Liver (tissue), 9 donors: ENCODE results near the gene MAP6. TPM values are rescaled to one million over a fixed set of nuclear protein-coding genes. Genes with fewer than 3 reads are reported as not detected.

Source experiments
- DNase-seq: peaks from one replicate; pipeline ENCODE4 v3.0.0-alpha.2; 2017; ENCODE audit warnings: low spot score
- H3K27ac ChIP-seq, 2 donors: one replicate each; pipeline ENCODE4 v1.7.0; 2013; ENCODE audit warnings: inconsistent platforms in 2 of 2, low read length in 2 of 2, control low read depth in 1 of 2, low read depth in 1 of 2, mild to moderate bottlenecking in 1 of 2
- H3K27me3 ChIP-seq, 4 donors: one replicate each; pipeline versions ENCODE4 v1.6.1 to v1.7.0; 2013; ENCODE audit warnings: low read length in 3 of 4, inconsistent platforms in 1 of 4, mild to moderate bottlenecking in 1 of 4, moderate library complexity in 1 of 4; ENCODE audit not compliant: control insufficient read depth in 4 of 4, insufficient read depth in 4 of 4
- H3K36me3 ChIP-seq, 4 donors: one replicate each; pipeline versions ENCODE4 v1.6.1 to v1.7.0; 2013; ENCODE audit warnings: low read length in 3 of 4, mild to moderate bottlenecking in 3 of 4, low read depth in 1 of 4, moderate library complexity in 1 of 4; ENCODE audit not compliant: control insufficient read depth in 4 of 4, insufficient read depth in 3 of 4
- H3K4me1 ChIP-seq, 4 donors: one replicate each; pipeline versions ENCODE4 v1.6.1 to v1.7.0; 2013; ENCODE audit warnings: low read length in 3 of 4, mild to moderate bottlenecking in 3 of 4, moderate library complexity in 1 of 4; ENCODE audit not compliant: control insufficient read depth in 4 of 4, insufficient read depth in 4 of 4
- H3K4me3 ChIP-seq, 3 donors: one replicate each; pipeline versions ENCODE4 v1.6.1 to v1.7.0; 2013; ENCODE audit warnings: low read length in 3 of 3, control low read depth in 1 of 3, low read depth in 1 of 3, mild to moderate bottlenecking in 1 of 3
- H3K9ac ChIP-seq, 2 donors: one replicate each; pipeline ENCODE4 v1.7.0; 2013; ENCODE audit warnings: low read length in 2 of 2, mild to moderate bottlenecking in 2 of 2, moderate library complexity in 2 of 2, control low read depth in 1 of 2, low read depth in 1 of 2
- H3K9me3 ChIP-seq, 4 donors: one replicate each; pipeline versions ENCODE4 v1.6.1 to v1.7.0; 2013; ENCODE audit warnings: low read length in 3 of 4; ENCODE audit not compliant: control insufficient read depth in 4 of 4
- EGR1 ChIP-seq, 2 donors: IDR thresholded peaks; 2 replicates each; pipeline ENCODE4 v1.6.1; 2016 to 2018; ENCODE audit warnings: antibody characterized with exemption in 2 of 2, low read depth in 2 of 2
- FOXA2 ChIP-seq: IDR thresholded peaks from 2 replicates; pipeline ENCODE4 v1.6.1; 2016; ENCODE audit warnings: antibody characterized with exemption
- HNF4A ChIP-seq, 2 donors: conservative IDR thresholded peaks; 2 replicates each; pipeline ENCODE4 v1.6.1; 2016; ENCODE audit warnings: antibody characterized with exemption in 2 of 2, mild to moderate bottlenecking in 2 of 2
- HNF4G ChIP-seq: IDR thresholded peaks from 2 replicates; pipeline ENCODE4 v1.6.1; 2016; ENCODE audit warnings: antibody characterized with exemption
- JUND ChIP-seq, 2 donors: IDR thresholded peaks; 2 replicates each; pipeline ENCODE4 v1.6.1; 2016; ENCODE audit warnings: antibody characterized with exemption in 2 of 2
- NR2F2 ChIP-seq: IDR thresholded peaks from 2 replicates; pipeline ENCODE4 v1.6.1; 2016; ENCODE audit warnings: antibody characterized with exemption
- RAD21 ChIP-seq, 2 donors: IDR thresholded peaks; 2 replicates each; pipeline ENCODE4 v1.6.1; 2016; ENCODE audit warnings: antibody characterized with exemption in 2 of 2, mild to moderate bottlenecking in 2 of 2
- SP1 ChIP-seq: IDR thresholded peaks from 2 replicates; pipeline ENCODE4 v1.6.1; 2018; ENCODE audit warnings: antibody characterized with exemption, mild to moderate bottlenecking
- TAF1 ChIP-seq: conservative IDR thresholded peaks from 2 replicates; pipeline ENCODE4 v1.6.1; 2016; ENCODE audit warnings: antibody characterized with exemption, mild to moderate bottlenecking
- YY1 ChIP-seq: IDR thresholded peaks from 2 replicates; pipeline ENCODE4 v1.6.1; 2016; ENCODE audit warnings: antibody characterized with exemption, mild to moderate bottlenecking
- WGBS: extraction: QIAGEN DNeasy Blood & Tissue Kit; methylation state at CpG from one replicate; pipeline ENCODE4 v1.1.7; 2013; 5-methylcytosine and 5-hydroxymethylcytosine counted together
- polyA plus RNA-seq, 2 donors: library from polyadenylated mRNA; stranded (reverse) in 1 of 2; unstranded in 1 of 2; fragments of 200-250 nt in 1 of 2; fragments of >200 nt in 1 of 2; fragmentation: Nextera tagmentation in 1 of 2; extraction: Ambion mirVana in 1 of 2; gene quantifications; one replicate each; pipeline versions ENCODE4 v1.2.1 to v1.2.3, GENCODE V29; 2013 to 2015
- total RNA-seq, 2 donors: library from RNA; depleted of rRNA; stranded (reverse); fragments of >200 nt; gene quantifications; one replicate each; pipeline ENCODE4 v1.2.3, GENCODE V29; 2014
- TF ChIP-seq, protein P1 (sequence below): fragments of 150-350 bp; IDR thresholded peaks from 2 replicates; pipeline ENCODE4 v1.5.1; 2017; ENCODE audit warnings: improper control_type of control experiment, low read depth, low read length; ENCODE audit not compliant: missing input control
- TF ChIP-seq, protein P2 (sequence below): IDR thresholded peaks from 2 replicates; pipeline ENCODE4 v1.6.1; 2016; ENCODE audit warnings: antibody characterized with exemption
- TF ChIP-seq, protein P3 (sequence below): IDR thresholded peaks from 2 replicates; pipeline ENCODE4 v1.6.1; 2016; ENCODE audit warnings: antibody characterized with exemption
- TF ChIP-seq, protein P4 (sequence below): IDR thresholded peaks from 2 replicates; pipeline ENCODE4 v1.6.1; 2016; ENCODE audit warnings: antibody characterized with exemption
- TF ChIP-seq, protein P5 (sequence below): IDR thresholded peaks from 2 replicates; pipeline ENCODE4 v1.6.1; 2016; ENCODE audit warnings: antibody characterized with exemption, mild to moderate bottlenecking
- donor health status: healthy.
- donor health status: healthy.
- donor health status: healthy.
- donor health status: healthy.
- donor health status: healthy.

The MAP6 gene
- total and polyA plus RNA-seq, 4 donors: 0.22 to 0.36 (median 0.24) TPM

DNA sequence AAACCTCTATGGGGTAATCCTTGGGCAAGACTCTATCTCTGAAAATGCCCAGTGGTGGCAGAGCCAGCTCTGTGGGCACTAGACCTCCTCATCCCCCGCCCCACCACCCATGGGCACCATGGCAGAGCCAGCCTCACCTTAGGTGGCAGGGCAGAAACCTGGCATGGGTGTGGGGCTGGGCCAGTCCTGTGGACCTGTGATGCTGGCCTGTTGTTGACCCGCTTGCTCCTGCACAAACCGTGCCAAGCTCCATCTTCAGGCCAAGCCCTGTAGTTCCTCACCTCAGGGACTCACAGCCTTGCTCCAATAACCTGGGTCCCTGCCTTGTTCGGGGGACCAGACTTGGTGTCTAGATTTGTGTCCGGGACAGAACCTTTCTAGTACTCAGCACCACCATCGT, 115.7 kb downstream of the MAP6 start:
- H3K36me3 ChIP-seq: no peaks in the 10 kb centered on the region
- WGBS: 90% methylated on average over 6 of the region's 6 CpGs
- H3K9me3 ChIP-seq: no peaks in the 10 kb centered on the region
- H3K4me3 ChIP-seq: no peak overlapping the region
- no peak for DNase-seq
- H3K9ac ChIP-seq: no peak overlapping the region
- H3K4me1 ChIP-seq: no peaks in the 10 kb centered on the region
- H3K27me3 ChIP-seq: no peaks in the 10 kb centered on the region
- TF ChIP-seq TAF1 (no peak), YY1 (no peak), HNF4G (no peak), SP1 (no peak), FOXA2 (no peak), NR2F2 (no peak), EGR1 (IDR thresholded peaks at IDR 0.05; ENCODE audit: low read depth in 2 of 2) (no peak), JUND (IDR thresholded peaks at IDR 0.05) (no peak), HNF4A (conservative IDR thresholded peaks at IDR 0.05) (no peak)
- TF ChIP-seq, protein P1, sequence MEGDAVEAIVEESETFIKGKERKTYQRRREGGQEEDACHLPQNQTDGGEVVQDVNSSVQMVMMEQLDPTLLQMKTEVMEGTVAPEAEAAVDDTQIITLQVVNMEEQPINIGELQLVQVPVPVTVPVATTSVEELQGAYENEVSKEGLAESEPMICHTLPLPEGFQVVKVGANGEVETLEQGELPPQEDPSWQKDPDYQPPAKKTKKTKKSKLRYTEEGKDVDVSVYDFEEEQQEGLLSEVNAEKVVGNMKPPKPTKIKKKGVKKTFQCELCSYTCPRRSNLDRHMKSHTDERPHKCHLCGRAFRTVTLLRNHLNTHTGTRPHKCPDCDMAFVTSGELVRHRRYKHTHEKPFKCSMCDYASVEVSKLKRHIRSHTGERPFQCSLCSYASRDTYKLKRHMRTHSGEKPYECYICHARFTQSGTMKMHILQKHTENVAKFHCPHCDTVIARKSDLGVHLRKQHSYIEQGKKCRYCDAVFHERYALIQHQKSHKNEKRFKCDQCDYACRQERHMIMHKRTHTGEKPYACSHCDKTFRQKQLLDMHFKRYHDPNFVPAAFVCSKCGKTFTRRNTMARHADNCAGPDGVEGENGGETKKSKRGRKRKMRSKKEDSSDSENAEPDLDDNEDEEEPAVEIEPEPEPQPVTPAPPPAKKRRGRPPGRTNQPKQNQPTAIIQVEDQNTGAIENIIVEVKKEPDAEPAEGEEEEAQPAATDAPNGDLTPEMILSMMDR: no peak
- TF ChIP-seq, protein P2, sequence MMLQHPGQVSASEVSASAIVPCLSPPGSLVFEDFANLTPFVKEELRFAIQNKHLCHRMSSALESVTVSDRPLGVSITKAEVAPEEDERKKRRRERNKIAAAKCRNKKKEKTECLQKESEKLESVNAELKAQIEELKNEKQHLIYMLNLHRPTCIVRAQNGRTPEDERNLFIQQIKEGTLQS: no peak
- TF ChIP-seq, protein P3, sequence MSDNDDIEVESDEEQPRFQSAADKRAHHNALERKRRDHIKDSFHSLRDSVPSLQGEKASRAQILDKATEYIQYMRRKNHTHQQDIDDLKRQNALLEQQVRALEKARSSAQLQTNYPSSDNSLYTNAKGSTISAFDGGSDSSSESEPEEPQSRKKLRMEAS: no peak
- TF ChIP-seq, protein P4, sequence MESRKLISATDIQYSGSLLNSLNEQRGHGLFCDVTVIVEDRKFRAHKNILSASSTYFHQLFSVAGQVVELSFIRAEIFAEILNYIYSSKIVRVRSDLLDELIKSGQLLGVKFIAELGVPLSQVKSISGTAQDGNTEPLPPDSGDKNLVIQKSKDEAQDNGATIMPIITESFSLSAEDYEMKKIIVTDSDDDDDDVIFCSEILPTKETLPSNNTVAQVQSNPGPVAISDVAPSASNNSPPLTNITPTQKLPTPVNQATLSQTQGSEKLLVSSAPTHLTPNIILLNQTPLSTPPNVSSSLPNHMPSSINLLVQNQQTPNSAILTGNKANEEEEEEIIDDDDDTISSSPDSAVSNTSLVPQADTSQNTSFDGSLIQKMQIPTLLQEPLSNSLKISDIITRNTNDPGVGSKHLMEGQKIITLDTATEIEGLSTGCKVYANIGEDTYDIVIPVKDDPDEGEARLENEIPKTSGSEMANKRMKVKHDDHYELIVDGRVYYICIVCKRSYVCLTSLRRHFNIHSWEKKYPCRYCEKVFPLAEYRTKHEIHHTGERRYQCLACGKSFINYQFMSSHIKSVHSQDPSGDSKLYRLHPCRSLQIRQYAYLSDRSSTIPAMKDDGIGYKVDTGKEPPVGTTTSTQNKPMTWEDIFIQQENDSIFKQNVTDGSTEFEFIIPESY: no peak
- TF ChIP-seq, protein P5, sequence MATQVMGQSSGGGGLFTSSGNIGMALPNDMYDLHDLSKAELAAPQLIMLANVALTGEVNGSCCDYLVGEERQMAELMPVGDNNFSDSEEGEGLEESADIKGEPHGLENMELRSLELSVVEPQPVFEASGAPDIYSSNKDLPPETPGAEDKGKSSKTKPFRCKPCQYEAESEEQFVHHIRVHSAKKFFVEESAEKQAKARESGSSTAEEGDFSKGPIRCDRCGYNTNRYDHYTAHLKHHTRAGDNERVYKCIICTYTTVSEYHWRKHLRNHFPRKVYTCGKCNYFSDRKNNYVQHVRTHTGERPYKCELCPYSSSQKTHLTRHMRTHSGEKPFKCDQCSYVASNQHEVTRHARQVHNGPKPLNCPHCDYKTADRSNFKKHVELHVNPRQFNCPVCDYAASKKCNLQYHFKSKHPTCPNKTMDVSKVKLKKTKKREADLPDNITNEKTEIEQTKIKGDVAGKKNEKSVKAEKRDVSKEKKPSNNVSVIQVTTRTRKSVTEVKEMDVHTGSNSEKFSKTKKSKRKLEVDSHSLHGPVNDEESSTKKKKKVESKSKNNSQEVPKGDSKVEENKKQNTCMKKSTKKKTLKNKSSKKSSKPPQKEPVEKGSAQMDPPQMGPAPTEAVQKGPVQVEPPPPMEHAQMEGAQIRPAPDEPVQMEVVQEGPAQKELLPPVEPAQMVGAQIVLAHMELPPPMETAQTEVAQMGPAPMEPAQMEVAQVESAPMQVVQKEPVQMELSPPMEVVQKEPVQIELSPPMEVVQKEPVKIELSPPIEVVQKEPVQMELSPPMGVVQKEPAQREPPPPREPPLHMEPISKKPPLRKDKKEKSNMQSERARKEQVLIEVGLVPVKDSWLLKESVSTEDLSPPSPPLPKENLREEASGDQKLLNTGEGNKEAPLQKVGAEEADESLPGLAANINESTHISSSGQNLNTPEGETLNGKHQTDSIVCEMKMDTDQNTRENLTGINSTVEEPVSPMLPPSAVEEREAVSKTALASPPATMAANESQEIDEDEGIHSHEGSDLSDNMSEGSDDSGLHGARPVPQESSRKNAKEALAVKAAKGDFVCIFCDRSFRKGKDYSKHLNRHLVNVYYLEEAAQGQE: no peak
- no peak overlapping the region for H3K27ac ChIP-seq

DNA sequence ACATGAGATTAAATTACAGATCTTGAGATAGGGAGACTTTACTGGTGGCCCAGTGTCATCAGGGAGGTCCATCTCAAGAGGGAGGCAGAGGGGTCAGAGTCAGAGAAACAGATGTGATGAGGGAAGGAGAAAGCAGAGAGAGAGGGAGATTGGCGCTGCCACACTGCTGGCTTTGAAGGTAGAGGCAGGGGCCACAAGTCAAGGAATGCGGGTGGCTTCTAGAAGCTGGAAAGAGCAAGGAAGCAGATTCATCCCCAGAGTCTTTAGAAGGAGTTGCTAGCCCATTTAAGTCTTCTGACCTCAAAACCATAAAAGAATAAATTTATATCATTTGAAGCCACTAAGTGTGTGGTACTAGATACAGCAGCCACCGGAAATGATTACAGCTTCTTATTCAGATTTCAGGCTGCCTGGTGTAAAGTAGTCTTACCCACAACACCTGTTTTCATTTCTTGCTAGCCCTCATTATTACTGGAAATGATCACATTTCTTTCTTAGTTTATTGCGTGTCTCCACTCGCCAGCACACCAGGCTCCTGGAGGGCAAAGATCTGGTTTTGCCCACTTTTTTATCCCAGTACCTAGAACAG, 119.4 kb downstream of the MAP6 start:
- no peak overlapping the region for H3K27ac ChIP-seq
- no peaks in the 10 kb centered on the region for H3K36me3 ChIP-seq
- DNase-seq: no peak
- no peak overlapping the region for H3K4me3 ChIP-seq
- no peak overlapping the region for H3K9ac ChIP-seq
- no peaks in the 10 kb centered on the region for H3K27me3 ChIP-seq
- H3K4me1 ChIP-seq: no peaks in the 10 kb centered on the region
- no peak for TF ChIP-seq RAD21 (IDR thresholded peaks at IDR 0.05)
- no peak for TF ChIP-seq EGR1 (IDR thresholded peaks at IDR 0.05; ENCODE audit: low read depth in 2 of 2)
- no peak for TF ChIP-seq HNF4A (conservative IDR thresholded peaks at IDR 0.05)
- no peak for TF ChIP-seq HNF4G
- TF ChIP-seq, protein P2: no peak
- WGBS: 93% methylated on average over 5 of the region's 5 CpGs
- no peaks in the 10 kb centered on the region for H3K9me3 ChIP-seq
